Activated CD4-positive, CD25-positive, alpha-beta regulatory T cell treated with anti-CD3 and anti-CD28 coated beads, Interleukin-2, amount 50 U/mL, for 72 hours (primary cell): Measurements from ENCODE around the gene HTRA2.

ENCODE experiments used
- DNase-seq: peaks from one replicate; pipeline ENCODE4 v3.0.0; 2021

HTRA2 gene

DNA sequence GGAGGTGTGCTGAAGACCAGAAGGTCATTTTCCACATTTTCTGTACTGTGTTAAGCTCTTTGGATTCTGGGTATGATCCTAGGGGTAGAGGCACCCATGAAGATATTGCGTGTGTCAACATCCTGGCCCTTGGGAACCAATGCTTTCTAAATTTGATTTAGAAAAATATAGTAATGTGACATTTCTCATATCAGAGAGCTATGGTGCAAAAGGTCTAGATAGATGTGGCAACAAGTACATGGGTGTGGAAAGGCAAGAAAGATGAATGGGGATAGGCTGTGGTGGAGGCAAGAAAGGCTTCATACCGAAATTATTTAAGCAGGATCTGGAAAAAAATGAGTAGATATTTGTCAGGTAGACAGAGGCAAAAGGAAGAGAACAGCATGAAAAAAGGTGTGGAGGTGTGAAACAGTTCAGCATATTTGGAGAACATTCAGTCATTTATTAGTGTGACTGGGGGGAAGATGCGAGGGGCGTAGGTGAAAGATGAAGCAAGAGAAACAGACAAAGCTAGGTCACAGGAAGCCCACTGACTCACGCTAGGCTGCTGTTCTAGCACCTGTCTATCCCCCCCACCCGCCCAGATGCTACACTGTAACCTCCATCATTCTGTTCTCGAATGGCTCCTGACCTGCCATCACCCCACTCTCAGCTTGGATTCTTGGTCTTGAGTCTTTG, 36.5 kb downstream of the HTRA2 start:
- no peak for DNase-seq

DNA sequence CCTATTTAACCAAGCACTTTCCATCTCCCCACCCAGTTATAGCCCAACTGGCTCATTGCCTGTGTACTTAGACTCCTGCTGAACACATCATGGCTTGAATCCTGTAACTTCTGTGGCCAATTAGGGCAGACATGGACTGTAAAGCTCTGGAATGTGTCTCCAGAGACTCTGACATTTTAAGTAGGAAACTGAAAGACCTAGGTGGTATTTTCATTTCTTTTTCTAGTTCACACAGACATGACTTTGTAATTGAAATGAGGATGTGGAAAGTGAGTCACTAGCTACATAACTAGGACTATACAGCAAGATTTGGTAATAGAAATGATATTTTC, 37.0 kb downstream of the HTRA2 start:
- no peak for DNase-seq

GRCh38 chr2:74567881-74568280, 38.1 kb downstream of the HTRA2 start:
- no peak for DNase-seq

- no peak for DNase-seq
Observed at GRCh38 chr2:74569686-74570085, 40.0 kb downstream of the HTRA2 start.

DNA sequence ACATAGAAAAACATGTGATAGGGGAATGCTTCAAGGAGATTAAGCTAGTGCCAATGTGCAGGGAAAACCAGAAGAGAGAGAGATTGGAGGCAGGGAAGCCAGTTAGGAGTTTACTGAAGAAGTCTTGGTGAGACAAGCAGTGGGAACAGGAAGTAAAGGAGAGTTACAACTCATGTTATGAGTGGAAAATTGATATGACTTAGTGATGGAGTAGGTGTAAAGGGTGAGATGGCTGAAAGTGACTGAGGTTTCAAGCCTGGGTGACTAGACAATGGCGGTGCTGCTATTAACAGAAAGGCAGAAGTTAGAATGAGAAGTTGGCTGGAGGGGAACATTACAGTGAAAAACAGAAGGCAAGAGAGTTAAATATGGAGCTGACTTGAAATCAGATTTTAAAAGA, 41.3 kb downstream of the HTRA2 start:
- no peak for DNase-seq

DNA sequence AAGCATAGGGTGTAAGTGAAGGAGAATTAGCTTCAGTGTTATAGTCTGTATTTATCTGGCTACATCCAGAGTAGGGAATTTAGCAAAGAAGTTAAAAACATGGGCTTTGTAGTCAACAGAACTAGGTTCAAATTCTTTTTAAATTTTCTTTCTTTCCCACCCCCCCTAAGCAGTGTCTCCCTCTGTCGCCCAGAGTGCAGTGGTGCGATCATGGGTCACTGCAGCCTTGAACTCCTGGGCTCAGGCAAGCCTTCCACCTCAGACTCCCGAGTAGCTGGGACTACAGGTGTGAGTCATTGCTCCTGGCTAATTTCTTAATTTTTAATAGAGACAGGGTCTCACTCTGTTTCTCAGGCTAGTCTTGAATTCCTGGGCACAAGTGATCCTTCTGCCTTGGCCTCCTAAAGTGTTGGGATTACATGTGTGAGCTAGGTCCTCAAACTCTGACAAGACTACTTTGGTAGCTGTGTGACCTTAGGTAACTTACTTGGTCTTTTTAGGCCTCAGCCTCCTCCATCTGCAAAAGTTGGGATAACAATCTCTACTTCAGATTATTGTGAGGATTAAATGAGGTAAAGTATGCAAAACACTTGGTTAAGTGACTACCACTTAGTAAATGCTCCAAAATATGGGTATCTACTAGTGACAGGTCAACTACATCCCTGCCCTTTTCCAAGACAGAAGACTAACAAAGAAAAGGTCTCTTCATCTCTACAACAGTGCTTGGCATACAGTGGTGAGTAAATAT, 42.6 kb downstream of the HTRA2 start:
- DNase-seq: no peak

GRCh38 chr2:74573747-74574562, 44.2 kb downstream of the HTRA2 start:
- DNase-seq: no peak

DNA sequence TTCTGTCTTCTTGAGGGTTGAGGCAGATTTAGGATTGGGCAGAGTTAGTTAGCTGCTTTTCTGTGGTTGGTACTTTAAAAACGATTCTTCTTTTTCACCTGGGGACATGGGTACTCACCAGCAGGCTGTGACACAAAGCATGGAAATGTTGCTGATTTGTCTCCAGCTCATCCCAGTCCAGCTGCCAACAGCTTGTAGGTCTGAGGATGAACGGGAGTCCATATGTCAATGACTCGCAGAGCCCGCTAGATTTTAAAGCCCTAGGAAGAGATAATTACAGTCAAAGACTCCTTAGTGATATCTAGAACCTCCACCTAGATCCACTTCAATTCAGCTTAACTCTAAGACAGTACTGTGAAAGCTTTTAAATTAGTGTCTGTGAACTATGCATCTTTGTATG, 45.6 kb downstream of the HTRA2 start:
- no peak for DNase-seq

GRCh38 chr2:74576211-74576862, 46.6 kb downstream of the HTRA2 start:
- no peak for DNase-seq

DNA sequence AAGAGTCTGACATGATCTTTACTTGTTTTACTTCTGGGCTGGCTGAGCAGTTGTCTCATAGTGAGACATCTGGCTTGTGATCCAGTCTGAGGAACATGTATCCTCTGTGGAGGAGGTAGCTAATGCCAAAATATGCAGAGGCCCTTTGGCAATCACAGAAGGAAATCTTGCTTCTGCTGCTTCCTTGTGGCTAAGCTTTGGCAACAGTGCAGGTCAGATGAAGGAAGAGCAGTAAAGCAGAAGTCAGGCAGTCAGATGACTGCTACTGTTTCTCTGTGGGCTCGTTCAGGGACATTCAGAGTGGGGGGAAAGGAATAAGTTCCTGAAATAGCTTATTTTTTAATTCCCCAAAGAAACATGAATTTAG, 47.1 kb downstream of the HTRA2 start:
- DNase-seq: no peak

GRCh38 chr2:74577448-74577847, 47.7 kb downstream of the HTRA2 start:
- DNase-seq: no peak

GRCh38 chr2:74578408-74578807, 48.7 kb downstream of the HTRA2 start:
- DNase-seq: no peak

GRCh38 chr2:74581463-74581862, 51.7 kb downstream of the HTRA2 start:
- DNase-seq: no peak

DNA sequence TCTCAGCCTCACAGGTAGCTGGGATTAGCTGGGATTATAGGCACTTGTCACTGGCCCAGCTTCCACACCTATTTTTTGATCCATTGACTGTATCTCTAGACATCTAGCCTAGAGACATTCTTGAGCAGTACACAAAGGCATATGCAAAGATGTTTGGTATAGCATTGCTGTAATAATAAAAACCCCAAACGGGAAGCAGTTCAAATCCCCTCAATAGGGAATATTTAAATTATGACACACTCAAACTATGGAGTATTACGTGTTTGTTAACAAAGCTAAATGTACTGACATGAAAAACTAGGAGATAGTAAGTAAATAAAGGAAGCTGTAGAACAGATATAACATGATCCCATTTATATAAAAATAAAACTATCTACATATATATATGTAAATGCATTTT, 52.5 kb downstream of the HTRA2 start:
- no peak for DNase-seq
